Measurements from ENCODE around the gene MACROD2. TPM values are rescaled to one million over a fixed set of nuclear protein-coding genes. Genes with fewer than 3 reads are reported as not detected.
"Not testable (repeated sequence)": the region's sequence is repeated elsewhere in the genome, so short reads cannot be mapped to it uniquely, and the experiment has no call there.

Gene MACROD2
- total and polyA plus RNA-seq, 7 donors, result 0.20 to 4.8 (median 0.87) TPM

GRCh38 chr20:15976047-15976736, 1980.9 kb downstream of the MACROD2 start:
- ATAC-seq, result no peak
- 47 to 55% (median 54%) methylated on average over 5 of the region's 5 CpGs for WGBS, 3 donors
- TF ChIP-seq CTCF (IDR thresholded peaks at IDR 0.05), result no peak

GRCh38 chr20:15977026-15977425, 1981.7 kb downstream of the MACROD2 start:
- intact Hi-C loops (cut with DNase I), result no loop called here
- no peak for DNase-seq
- Histone ChIP-seq H3K36me3 (ENCODE audit: insufficient read depth in 1 of 2, low read depth in 1 of 2) (no peaks in the 10 kb centered on the region), H3K4me3 (no peak overlapping the region), H3K4me1 (no peaks in the 10 kb centered on the region), H3K9me3 (no peaks in the 10 kb centered on the region), H3K27ac (no peak overlapping the region), H3K27me3 (ENCODE audit: insufficient read depth in 3 of 3, low read length in 2 of 3) (no peaks in the 10 kb centered on the region)
- 76 to 89% (median 86%) methylated on average over 5 of the region's 5 CpGs for WGBS, 3 donors
- ATAC-seq, result no peak
- TF ChIP-seq CTCF (IDR thresholded peaks at IDR 0.05), result no peak

More at GRCh38 chr20:15976047-15976736, 1980.9 kb downstream of the MACROD2 start:
- H3K27me3 ChIP-seq (ENCODE audit: insufficient read depth in 3 of 3, low read length in 2 of 3), result no peaks in the 10 kb centered on the region
- H3K9me3 ChIP-seq, result no peaks in the 10 kb centered on the region
- no peak overlapping the region for H3K4me3 ChIP-seq
- intact Hi-C loops (cut with DNase I), result no loop called here
- H3K4me1 ChIP-seq, result no peaks in the 10 kb centered on the region
- no peaks in the 10 kb centered on the region for H3K36me3 ChIP-seq (ENCODE audit: insufficient read depth in 1 of 2, low read depth in 1 of 2)
- no peak for DNase-seq
- H3K27ac ChIP-seq, result no peak overlapping the region

DNA sequence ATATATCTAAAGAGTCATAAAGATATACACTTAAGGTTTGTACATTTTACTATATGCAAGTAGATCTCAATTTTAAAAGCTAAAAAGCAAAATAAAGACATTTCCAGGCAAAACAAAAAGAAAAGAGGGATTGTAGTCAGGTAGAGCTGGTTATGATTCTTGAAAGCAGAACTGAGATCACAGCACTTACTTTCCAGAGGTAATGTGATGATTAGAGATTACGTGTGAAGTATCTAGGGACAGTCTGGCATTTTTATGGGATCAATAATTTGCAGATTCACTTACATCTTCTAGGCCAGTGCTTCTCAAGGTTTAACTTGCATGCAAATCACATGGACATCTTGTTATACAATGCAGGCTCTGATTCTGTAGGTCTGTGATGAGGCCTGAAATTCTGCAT, 1982.4 kb downstream of the MACROD2 start:
- no peak overlapping the region for H3K27ac ChIP-seq
- 92 to 99% (median 93%) methylated on average over 1 of the region's 1 CpG for WGBS, 3 donors
- DNase-seq (no peak), ATAC-seq (no peak)
- no peaks in the 10 kb centered on the region for H3K9me3 ChIP-seq
- intact Hi-C loops (cut with DNase I), result no loop called here
- no peaks in the 10 kb centered on the region for H3K27me3 ChIP-seq (ENCODE audit: insufficient read depth in 3 of 3, low read length in 2 of 3)
- no peak overlapping the region for H3K4me3 ChIP-seq
- H3K4me1 ChIP-seq, result no peaks in the 10 kb centered on the region
- no peaks in the 10 kb centered on the region for H3K36me3 ChIP-seq (ENCODE audit: insufficient read depth in 1 of 2, low read depth in 1 of 2)
- TF ChIP-seq CTCF (IDR thresholded peaks at IDR 0.05), result no peak

DNA sequence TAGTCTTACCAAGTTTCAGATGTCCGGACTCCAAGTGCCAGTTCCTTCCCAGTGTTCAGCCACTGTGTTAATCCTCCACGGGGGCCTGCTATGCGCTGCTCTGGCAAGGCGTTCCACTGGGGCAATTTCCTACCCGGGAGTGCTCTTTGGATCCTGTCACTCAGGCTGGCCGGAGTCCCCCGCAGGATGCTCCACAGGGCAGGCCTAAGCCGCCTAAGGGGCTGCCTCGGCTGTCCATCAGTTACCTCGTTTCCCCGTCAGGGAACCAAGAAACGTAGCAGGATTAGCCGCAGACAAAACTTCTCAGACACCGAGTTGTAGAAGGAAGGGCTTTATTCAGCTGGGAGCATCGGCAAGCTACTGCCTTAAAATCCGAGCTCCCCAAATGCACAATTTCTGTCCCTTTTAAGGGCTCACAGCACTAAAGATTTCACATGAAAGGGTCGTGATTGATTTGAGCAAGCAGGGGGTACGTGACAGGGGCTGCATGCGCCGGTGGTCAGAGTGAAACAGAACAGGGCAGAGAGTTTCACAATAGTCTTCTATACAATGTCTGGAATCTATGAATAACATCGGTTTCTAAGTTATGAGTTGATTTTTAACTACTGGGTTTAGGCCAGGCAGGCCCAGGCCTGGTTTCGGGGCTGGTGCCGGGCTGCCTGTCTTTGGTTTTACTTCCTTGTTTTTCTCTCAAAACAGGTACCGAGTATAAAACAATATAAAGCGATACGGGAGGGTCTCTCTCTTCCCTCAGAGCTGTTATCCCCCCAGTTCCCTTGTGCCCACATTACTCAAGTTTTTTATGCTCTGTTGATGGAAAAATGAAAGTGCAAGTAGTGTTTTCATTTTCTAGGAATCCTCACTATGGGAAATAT, 1990.4 kb downstream of the MACROD2 start:
- DNase-seq, result peak in 1 of 2 donors; percentile 41
- H3K4me1 ChIP-seq; ATAC-seq; H3K27ac ChIP-seq; intact Hi-C loops (cut with DNase I); H3K27me3 ChIP-seq (ENCODE audit: insufficient read depth in 3 of 3, low read length in 2 of 3); H3K4me3 ChIP-seq; H3K36me3 ChIP-seq (ENCODE audit: insufficient read depth in 1 of 2, low read depth in 1 of 2); H3K9me3 ChIP-seq: not testable (repeated sequence)
- whole genome bisulfite sequencing, 3 donors, result 81 to 89% (median 86%) methylated on average over 24 to 26 of the region's 26 CpGs

- Histone ChIP-seq H3K27ac (no peak overlapping the region), H3K4me3 (no peak overlapping the region), H3K9me3 (no peaks in the 10 kb centered on the region), H3K4me1 (no peaks in the 10 kb centered on the region), H3K27me3 (ENCODE audit: insufficient read depth in 3 of 3, low read length in 2 of 3) (no peaks in the 10 kb centered on the region), H3K36me3 (ENCODE audit: insufficient read depth in 1 of 2, low read depth in 1 of 2) (no peaks in the 10 kb centered on the region)
- no peak for DNase-seq
- ATAC-seq, result no peak
- 88 to 91% (median 90%) methylated on average over 3 of the region's 3 CpGs for WGBS, 3 donors
- TF ChIP-seq CTCF (IDR thresholded peaks at IDR 0.05), result no peak
- intact Hi-C loops (cut with DNase I), result no loop called here
Observed at GRCh38 chr20:15986690-15987089, 1991.4 kb downstream of the MACROD2 start.

Data from psoas muscle (tissue), 8 donors.